Endothelial cell of umbilical vein (primary cell): ENCODE results near the gene ITIH3. TPM values are rescaled to one million over a fixed set of nuclear protein-coding genes. Genes with fewer than 3 reads are reported as not detected.

Source experiments
- BruUV-seq: library from RNA; stranded (reverse); fragments of 400-500 nt; replicated peaks from 2 replicates; lab custom pipeline; 2021; lab: Mats Ljungman, UMichigan
- CTCF ChIA-PET: fragments of 300-600, 350-600 bp; sonication (Branson Sonifier 250); formaldehyde crosslinking; loops from one replicate; lab custom pipeline; 2021; ENCODE audit warnings: antibody characterized with exemption, inconsistent platforms; lab: Charles Lee
- POLR2A ChIA-PET: fragments of 300-600, 350-600 bp; sonication (Branson Sonifier 250); formaldehyde crosslinking; loops from one replicate; lab custom pipeline; 2021; ENCODE audit warnings: antibody characterized with exemption, inconsistent platforms; lab: Charles Lee
- DNase-seq: peaks from one replicate; pipeline ENCODE4 v3.0.0-alpha.2; 2011; ENCODE audit warnings: low read depth, low spot score
- FAIRE-seq: peaks from 2 replicates; lab custom pipeline; 2011; peaks lifted over from hg19 to GRCh38; lab: Jason Lieb, UNC
- H2AFZ ChIP-seq: 2 replicates; pipeline ENCODE4 v1.6.0; 2012; ENCODE audit warnings: low read depth, low read length, control low read depth, inconsistent platforms
- H3K27ac ChIP-seq: 2 replicates; pipeline ENCODE4 v1.5.1; 2011; ENCODE audit warnings: low read depth, mild to moderate bottlenecking, control low read depth, low read length, moderate library complexity; ENCODE audit not compliant: insufficient read depth
- H3K27me3 ChIP-seq, 2 experiments: 2 replicates each; pipeline versions ENCODE4 v1.6.0 to v1.6.1; 2011; ENCODE audit warnings: low read length in 2 of 2, mixed read lengths in 1 of 2; ENCODE audit not compliant: control insufficient read depth in 2 of 2, insufficient read depth in 2 of 2
- H3K36me3 ChIP-seq, 2 experiments: 2 replicates in 1 of 2; 3 replicates in 1 of 2; pipeline ENCODE4 v1.5.1; 2011; ENCODE audit warnings: low read length in 2 of 2, mild to moderate bottlenecking in 1 of 2, moderate library complexity in 1 of 2; ENCODE audit not compliant: control insufficient read depth in 2 of 2, insufficient read depth in 2 of 2; ENCODE audit errors: extremely low read depth in 1 of 2
- H3K4me1 ChIP-seq: 3 replicates; pipeline ENCODE4 v1.5.1; 2011; ENCODE audit warnings: mild to moderate bottlenecking, low read length; ENCODE audit not compliant: control insufficient read depth, insufficient read depth; ENCODE audit errors: extremely low read depth
- H3K4me2 ChIP-seq: 2 replicates; pipeline ENCODE4 v1.6.1; 2011; ENCODE audit warnings: low read length, control low read depth, mixed read lengths; ENCODE audit not compliant: insufficient read depth
- H3K4me3 ChIP-seq, 3 experiments: fragments of 200-600 bp in 1 of 3; sonication (generic), shearing (Covaris generic) in 1 of 3; replicated peaks in 1 of 3; 2 replicates each; pipeline ENCODE4 v1.5.1; 2011 to 2016; ENCODE audit warnings: control low read depth in 3 of 3, low read length in 3 of 3, mild to moderate bottlenecking in 2 of 3, inconsistent platforms in 1 of 3, low read depth in 1 of 3, moderate library complexity in 1 of 3; ENCODE audit not compliant: insufficient read depth in 1 of 3
- H3K79me2 ChIP-seq: 2 replicates; pipeline ENCODE4 v1.6.0; 2012; ENCODE audit warnings: low read length, inconsistent platforms; ENCODE audit not compliant: control insufficient read depth, insufficient read depth
- H3K9ac ChIP-seq: replicated peaks from 2 replicates; pipeline ENCODE3; 2011; ENCODE audit warnings: low read length, control low read depth; ENCODE audit not compliant: insufficient read depth; ENCODE audit errors: extremely low read depth
- H3K9me1 ChIP-seq: replicated peaks from 3 replicates; pipeline ENCODE4 v1.6.0; 2011; ENCODE audit warnings: mild to moderate bottlenecking, low read length; ENCODE audit not compliant: control insufficient read depth, insufficient read depth; ENCODE audit errors: extremely low read depth
- H3K9me3 ChIP-seq: replicated peaks from 2 replicates; pipeline ENCODE4 v1.5.1; 2012; ENCODE audit warnings: low read length, inconsistent platforms; ENCODE audit not compliant: control insufficient read depth, insufficient read depth
- H4K20me1 ChIP-seq: replicated peaks from 2 replicates; pipeline ENCODE3; 2011; ENCODE audit warnings: mild to moderate bottlenecking, low read length; ENCODE audit not compliant: control insufficient read depth, insufficient read depth; ENCODE audit errors: extremely low read depth
- EZH2 ChIP-seq: IDR thresholded peaks from 2 replicates; pipeline ENCODE4 v1.6.1; 2012; ENCODE audit warnings: borderline replicate concordance, low read depth, mild to moderate bottlenecking, moderate library complexity, low read length, inconsistent platforms; ENCODE audit not compliant: severe bottlenecking
- FOS ChIP-seq: IDR thresholded peaks from 2 replicates; pipeline ENCODE4 v1.6.1; 2011; ENCODE audit warnings: mild to moderate bottlenecking, low read length, moderate library complexity, borderline replicate concordance; ENCODE audit not compliant: insufficient read depth
- GATA2 ChIP-seq: IDR thresholded peaks from 2 replicates; pipeline ENCODE4 v1.7.0; 2011; ENCODE audit warnings: low read depth, mild to moderate bottlenecking, moderate library complexity, mixed read lengths, low read length; ENCODE audit not compliant: insufficient read length, insufficient read depth
- JUN ChIP-seq: IDR thresholded peaks from 2 replicates; pipeline ENCODE4 v1.6.1; 2011; ENCODE audit warnings: borderline replicate concordance, low read depth; ENCODE audit not compliant: insufficient read length, insufficient read depth
- MYC ChIP-seq: IDR thresholded peaks from one replicate; pipeline ENCODE4 v1.6.1; 2011; ENCODE audit warnings: mild to moderate bottlenecking, low read depth, low read length
- POLR2A ChIP-seq: IDR thresholded peaks from 2 replicates; pipeline ENCODE4 v1.6.1; 2012; ENCODE audit warnings: low read depth, mild to moderate bottlenecking, control low read depth, low read length
- POLR2AphosphoS5 ChIP-seq: IDR thresholded peaks from 2 replicates; pipeline ENCODE4 v1.6.1; 2012; ENCODE audit warnings: low read depth, mild to moderate bottlenecking, control low read depth, low read length, moderate library complexity; ENCODE audit not compliant: insufficient read depth
- dilution Hi-C: fragments of 300-500 bp; cut with MboI; formaldehyde crosslinking; loops from one replicate; pipeline ENCODE4 v1.15.0; 2019; ENCODE audit warnings: low sequenced_read_pairs; ENCODE audit not compliant: extremely low pct_ligation_motif_present
- intact Hi-C: fragments of 100-400 bp; cut with micrococcal nuclease; formaldehyde crosslinking; loops from one replicate; pipeline ENCODE4 v1.10.0; 2022
- polyA plus RNA-seq, 4 experiments: library from polyadenylated mRNA; depleted of rRNA in 3 of 4; stranded (reverse) in 3 of 4; unstranded in 1 of 4; fragments of >200 nt; gene quantifications; 2 replicates each; pipeline versions ENCODE4 v1.2.1 to v1.2.3, GENCODE V29; 2011 to 2012; ENCODE audit warnings: missing spikeins in 1 of 4
- total RNA-seq: library from RNA; stranded (reverse); gene quantifications from 2 replicates; pipeline ENCODE4 v1.2.3, GENCODE V29; 2021
- TF ChIP-seq, protein P1 (sequence below), 2 donors: IDR thresholded peaks; 1 replicate in 1 of 2; 2 replicates in 1 of 2; pipeline ENCODE4 v1.5.1; 2011; ENCODE audit warnings: low read length in 2 of 2, mild to moderate bottlenecking in 2 of 2, moderate library complexity in 2 of 2, control low read depth in 1 of 2, inconsistent platforms in 1 of 2, low read depth in 1 of 2; ENCODE audit not compliant: insufficient read depth in 1 of 2; ENCODE audit errors: extremely low read depth in 1 of 2

Gene ITIH3
- total and polyA plus RNA-seq, 2 donors (not counting 3 experiments of a cell fraction or from before 2014, with no cell fraction given), result not detected

DNA sequence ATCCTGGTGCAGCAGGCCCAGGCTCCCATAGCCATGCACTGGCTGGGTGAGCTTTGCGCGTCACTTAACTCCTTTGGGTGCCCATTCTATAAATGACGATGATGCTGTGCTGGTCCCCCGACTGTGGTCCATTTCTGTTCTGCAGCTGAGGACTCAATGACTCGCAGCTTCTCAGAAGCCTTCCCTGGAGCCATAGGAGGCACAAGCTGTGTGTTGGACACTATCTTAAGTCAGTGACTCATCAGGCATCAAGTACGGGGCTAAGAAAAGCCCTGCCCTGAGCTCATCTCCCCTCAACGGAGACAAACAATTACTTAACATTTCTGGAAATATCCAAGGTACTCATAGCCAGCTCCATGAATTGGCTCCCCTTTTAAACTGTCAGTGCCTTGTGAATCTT lies 54.0 kb downstream of the ITIH3 start:
- H3K9me3 ChIP-seq, result no peaks in the 10 kb centered on the region
- H3K36me3 ChIP-seq, result peaks cover 0 to 5% of the 10 kb centered on the region in 2 experiments
- ChIA-PET CTCF (interaction anchor here (1.1 to 2.0 kb wide), 4 partner anchors 11 to 90 kb away, joined by 3 to 6 read pairs (median 3); no protein-coding TSS in a partner anchor), POLR2A (no interaction called here)
- no peaks in the 10 kb centered on the region for H3K27me3 ChIP-seq
- no peak overlapping the region for H3K4me2 ChIP-seq
- H2AFZ ChIP-seq, result no peak overlapping the region
- H3K9ac ChIP-seq, result no peak overlapping the region
- no peaks in the 10 kb centered on the region for H3K4me1 ChIP-seq
- dilution Hi-C loops, result no loop called here
- H4K20me1 ChIP-seq, result no peaks in the 10 kb centered on the region
- no peak overlapping the region for H3K27ac ChIP-seq
- no peaks in the 10 kb centered on the region for H3K79me2 ChIP-seq
- TF ChIP-seq EZH2 (no peak), FOS (no peak), POLR2A (no peak), POLR2AphosphoS5 (no peak), MYC (no peak), JUN (no peak), GATA2 (no peak)
- TF ChIP-seq, protein P1, sequence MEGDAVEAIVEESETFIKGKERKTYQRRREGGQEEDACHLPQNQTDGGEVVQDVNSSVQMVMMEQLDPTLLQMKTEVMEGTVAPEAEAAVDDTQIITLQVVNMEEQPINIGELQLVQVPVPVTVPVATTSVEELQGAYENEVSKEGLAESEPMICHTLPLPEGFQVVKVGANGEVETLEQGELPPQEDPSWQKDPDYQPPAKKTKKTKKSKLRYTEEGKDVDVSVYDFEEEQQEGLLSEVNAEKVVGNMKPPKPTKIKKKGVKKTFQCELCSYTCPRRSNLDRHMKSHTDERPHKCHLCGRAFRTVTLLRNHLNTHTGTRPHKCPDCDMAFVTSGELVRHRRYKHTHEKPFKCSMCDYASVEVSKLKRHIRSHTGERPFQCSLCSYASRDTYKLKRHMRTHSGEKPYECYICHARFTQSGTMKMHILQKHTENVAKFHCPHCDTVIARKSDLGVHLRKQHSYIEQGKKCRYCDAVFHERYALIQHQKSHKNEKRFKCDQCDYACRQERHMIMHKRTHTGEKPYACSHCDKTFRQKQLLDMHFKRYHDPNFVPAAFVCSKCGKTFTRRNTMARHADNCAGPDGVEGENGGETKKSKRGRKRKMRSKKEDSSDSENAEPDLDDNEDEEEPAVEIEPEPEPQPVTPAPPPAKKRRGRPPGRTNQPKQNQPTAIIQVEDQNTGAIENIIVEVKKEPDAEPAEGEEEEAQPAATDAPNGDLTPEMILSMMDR (IDR thresholded peaks at IDR 0.05; ENCODE audit: extremely low read depth in 1 of 2, insufficient read depth in 1 of 2, low read depth in 1 of 2, low read length in 2 of 2), result no peak
- BruUV-seq, result no TSS peak
- no peak overlapping the region for H3K4me3 ChIP-seq
- FAIRE-seq (no peak), DNase-seq (no peak)
- H3K9me1 ChIP-seq, result no peaks in the 10 kb centered on the region
- intact Hi-C loops, result no loop called here
